ENCODE results near the gene CD47.

Gene CD47

DNA sequence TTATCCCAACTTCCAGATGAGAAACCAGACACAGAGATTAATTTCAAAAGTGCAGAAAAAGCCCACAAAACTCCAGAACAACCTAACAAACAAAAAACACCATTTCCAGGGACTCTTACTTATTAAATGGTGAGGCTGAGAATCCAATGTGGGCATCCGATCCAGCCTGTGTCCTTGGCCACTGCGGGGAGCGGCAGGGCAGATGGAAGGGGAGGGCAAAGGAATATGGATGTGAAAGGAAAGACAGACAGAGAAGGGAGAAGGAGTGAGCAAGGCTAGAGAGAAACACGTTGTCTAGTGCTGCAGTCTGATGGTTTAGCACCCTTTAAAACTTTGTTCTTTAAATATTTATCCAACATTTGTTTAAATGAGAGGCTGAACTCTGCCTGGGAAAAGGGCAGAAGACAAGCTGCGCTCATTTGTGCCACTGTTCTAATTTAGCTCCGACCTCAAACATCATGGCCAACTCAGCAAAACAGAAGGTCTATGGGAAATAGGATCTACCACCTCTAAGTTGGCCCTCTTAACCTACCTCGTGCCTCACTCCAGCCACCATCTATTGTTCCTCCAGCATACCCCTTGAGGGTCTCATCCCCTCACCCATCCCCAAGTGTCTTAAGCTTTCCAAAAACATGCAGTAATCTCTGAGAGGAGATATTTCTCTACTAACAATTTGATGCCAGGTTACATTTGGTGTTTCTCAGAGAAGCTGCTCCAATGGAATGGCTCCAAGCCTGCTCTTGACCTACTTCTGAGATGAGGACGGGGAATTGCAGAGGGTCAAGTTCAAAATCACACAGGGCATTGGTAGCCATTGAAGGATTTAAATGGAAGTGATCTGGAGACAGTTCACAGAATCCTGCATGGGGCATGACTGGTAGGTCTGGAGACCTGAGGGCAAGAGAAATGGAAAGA is 77.4 kb downstream of the CD47 start:
- no peak for DNase-seq

DNA sequence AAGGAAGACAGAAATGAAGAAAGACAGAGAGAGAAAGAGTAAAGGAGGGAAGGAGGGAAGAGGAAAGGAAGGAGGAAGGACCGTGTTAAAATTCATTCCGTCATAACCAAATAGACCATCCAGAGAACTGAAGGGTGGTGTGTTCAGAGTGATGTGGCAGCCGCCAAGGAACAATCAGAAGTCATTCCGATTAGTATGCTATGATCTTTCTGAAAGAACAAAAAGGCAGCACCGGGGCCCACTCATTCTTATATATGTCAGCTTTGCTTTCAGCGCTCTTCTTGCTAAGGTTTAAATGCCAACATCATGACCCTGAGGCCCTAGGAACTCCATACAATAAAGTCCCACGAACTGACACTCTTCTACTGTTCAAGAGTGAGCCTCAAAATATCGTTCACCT is 78.5 kb downstream of the CD47 start:
- no peak for DNase-seq

DNA sequence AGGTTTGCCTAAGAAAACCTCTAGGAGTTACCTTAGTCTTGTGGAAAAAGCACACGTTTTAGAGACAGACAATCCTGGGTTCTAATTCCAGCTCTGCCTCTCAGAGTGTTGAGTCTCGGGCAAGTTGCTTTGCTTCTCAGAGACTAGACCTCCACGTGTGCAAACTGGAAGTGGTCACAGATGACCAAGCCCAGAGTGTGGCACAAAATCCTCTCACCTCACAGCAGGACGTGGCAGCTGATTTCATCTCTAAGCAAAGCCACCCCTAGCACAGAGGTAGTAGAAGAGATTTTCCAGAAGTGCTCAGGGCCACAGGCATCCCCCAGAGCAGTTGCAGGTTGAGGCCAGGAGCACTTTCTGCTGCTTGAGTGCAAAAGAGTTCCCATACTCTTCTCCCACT is 79.2 kb downstream of the CD47 start:
- no peak for DNase-seq

DNA sequence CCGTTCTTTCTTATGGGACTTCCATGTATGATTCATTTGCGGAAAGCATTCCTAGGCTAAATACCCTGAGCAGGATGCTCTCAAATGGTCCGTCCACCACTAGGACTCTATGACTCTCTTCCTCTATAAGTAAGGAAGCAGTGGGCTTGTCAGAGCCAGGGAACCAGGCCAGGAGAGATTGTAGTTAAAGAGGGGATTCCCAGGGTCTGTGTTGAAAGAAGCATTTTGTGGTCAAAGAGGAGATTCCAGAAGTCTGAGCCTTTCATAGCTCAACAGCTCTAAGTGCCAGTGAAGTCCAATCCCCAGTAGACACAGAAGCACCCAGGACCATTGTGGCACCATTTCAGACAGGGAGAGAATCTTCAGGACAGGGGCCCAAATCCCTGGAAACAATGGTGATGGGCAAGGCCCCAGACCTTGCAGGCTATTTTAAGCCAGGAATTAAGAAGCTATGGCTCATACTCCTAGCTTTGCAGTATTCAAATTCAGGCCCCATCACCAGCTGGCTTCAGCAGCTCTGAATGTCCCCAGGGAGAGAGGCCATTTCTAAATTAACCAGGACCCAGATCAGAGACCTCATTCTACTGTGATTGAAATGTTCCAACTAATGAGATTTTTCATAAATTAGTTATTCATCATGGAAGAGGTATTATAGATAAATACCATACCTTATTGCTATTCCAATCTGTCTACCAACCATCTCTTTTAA is 81.7 kb downstream of the CD47 start:
- DNase-seq = no peak

DNA sequence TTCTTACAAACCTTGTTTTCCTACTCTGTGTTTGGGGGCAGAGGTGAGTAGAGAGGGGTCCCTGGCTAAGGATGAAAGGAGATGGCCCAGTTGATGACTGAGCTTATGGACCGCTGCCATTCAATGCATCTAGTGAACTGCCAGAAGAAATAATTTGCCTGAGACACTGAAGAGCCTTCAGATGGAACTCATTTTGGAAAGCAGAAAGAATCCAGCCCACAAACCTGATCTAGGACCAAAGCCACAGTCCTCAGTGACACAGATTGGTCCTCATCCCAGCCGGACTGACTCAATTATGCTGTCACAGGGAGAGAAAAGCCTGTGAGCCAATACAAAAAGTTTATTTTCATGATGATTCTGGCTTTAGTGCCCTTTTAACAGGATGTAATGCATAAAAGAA is 82.7 kb downstream of the CD47 start:
- DNase-seq = no peak

DNA sequence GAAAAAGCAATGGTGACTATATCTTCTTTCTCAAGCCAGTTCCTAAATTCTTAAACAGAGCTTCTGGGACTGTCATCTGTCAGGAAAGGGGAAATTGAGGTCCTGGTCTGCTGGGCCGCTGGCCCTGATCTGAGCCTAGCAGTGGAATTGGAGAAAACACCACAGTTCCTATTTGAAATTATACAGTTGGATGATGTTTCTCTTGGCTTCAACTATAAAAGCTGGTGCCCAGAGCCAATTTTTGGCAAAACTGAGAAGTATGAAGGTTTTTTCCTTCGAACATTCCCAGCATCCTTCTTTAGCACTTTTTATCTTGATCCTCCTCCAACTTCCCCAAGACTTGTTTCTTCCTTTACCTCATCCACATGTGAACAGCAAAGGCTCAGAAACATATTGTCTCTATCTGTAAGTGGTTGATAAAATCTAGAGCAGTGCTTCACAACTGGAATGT is 83.9 kb downstream of the CD47 start:
- no peak for DNase-seq

DNA sequence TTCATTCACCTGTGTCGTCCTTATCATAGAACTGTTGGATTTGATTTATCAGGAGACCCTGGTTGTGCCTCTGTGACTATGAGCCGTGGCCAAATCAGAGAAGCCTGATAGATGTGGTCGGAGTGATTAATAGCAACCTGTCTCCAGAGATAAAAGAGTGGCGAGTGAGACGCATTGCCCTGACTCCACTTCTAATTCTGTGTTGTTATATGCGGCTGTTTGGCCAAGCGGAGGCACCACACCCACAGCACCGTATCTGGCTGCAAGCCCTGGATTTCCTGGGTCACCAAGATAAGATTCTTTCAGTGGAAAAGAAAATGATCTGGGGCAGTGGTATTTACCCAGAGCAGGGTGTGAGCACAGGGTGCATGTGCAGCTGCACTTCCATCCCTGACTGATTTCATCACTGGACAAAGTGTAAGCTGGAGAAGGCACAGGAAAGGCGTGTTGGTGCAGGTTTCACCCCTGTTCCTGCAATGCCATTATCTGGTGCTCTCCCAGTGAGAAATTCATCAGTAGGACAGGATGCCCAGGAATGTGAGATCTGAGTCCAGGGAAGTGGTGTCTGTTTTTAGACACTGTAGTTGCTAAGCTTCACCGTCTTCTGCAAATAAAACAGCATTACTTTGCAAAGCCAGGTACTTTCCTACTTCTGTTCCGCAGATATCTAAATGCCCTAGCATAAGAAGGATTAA is 84.6 kb downstream of the CD47 start:
- no peak for DNase-seq

DNA sequence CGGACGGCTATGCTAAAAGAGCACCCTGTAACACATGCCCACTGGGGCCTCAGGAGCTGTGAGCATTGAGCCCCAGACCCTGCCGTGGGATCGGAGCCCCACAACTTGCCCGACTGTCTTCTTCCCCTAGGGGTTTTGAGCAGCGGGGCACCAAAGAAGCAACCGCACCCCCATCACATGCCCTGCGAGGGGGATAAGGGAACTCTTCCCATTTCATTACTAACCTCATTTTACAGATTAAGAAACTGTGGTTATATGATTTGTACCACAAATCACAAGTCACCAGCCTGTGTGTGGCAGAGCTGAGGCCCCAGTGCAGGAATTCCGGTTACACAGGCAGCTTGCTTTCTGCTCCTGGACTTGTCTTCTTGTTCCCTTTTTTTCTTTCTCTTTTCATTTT is 86.2 kb downstream of the CD47 start:
- no peak for DNase-seq

DNA sequence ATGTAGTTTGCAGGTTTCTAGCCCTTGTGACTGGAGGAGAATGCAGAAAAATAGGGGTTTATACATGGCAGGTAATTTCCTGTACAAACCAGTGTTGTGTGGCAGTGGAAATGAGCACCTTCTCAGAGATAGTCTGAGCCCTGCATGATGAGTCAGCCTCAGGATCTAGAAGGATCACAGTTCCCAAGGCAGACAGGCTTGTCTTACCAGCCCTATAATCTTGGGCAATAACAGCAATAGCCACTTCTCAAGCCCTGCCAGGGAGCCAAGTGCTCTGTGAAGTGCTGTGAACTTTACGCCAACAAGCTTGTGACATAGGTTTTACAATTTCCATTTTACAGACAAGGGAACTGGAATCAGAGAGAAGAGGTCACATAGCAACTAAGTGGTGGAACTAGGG is 89.4 kb downstream of the CD47 start:
- no peak for DNase-seq

DNA sequence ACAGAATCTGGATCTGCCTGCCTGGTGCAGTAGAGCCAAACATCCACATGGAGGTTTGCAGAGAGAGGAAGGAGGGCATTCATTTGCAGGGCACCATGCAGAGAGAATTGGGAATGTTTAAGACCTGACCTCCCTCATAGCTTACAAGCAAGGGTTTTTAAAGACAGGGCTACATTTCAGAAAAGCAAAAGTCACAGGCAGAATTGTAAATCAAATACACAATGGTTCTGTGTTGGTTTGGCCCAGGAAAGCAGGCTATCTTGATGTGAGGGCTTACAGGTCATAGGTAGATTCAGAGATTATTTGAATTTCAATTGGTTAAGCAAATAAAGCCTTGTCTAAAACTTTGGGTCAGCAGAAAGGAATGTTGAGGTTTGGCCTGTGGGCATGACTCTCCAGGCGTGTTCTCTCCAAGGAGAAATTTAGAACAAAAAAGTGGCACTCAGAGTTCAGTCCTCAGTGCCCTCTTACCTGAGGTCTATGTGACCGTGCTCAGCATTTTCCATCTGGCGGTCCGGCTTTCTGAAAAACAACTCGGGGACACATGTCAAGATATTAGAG is 91.5 kb downstream of the CD47 start:
- DNase-seq = no peak

DNA sequence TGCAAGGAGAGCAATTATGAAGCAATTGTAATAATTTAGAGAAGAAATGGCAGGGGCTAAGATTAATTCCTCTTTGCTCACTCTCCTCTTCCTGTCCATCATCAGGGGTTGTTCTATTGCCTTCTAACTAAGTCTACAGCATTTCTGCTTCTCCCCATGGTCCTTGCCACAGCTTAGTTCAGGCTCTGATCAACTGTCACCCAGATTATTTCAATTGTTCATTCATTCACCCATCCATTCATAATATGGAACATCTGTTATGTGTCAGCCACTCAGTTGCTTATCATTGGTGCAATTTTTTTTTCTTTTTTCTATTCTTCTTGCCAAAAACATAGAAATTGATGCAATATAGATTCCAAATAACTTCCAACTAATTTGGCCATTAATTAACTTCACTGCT is 93.2 kb downstream of the CD47 start:
- no peak for DNase-seq

DNA sequence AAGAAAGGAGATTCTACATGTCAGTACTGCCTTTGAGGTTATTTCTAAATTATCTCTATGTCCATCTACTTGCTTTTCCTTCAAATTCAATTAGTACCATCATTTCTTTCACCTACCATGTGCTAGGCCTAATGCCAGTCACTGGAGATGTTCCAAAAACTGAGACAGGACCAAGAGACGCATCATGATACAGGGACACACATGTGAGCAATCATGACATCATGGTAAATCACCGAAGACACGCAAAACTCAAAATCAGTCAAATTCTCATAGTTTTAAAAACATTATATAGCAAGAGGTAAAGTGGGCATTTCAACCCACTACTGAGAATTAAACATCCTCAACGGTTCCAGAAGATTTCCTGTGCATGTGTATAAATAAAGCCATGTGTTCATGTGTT is 95.0 kb downstream of the CD47 start:
- DNase-seq = no peak

DNA sequence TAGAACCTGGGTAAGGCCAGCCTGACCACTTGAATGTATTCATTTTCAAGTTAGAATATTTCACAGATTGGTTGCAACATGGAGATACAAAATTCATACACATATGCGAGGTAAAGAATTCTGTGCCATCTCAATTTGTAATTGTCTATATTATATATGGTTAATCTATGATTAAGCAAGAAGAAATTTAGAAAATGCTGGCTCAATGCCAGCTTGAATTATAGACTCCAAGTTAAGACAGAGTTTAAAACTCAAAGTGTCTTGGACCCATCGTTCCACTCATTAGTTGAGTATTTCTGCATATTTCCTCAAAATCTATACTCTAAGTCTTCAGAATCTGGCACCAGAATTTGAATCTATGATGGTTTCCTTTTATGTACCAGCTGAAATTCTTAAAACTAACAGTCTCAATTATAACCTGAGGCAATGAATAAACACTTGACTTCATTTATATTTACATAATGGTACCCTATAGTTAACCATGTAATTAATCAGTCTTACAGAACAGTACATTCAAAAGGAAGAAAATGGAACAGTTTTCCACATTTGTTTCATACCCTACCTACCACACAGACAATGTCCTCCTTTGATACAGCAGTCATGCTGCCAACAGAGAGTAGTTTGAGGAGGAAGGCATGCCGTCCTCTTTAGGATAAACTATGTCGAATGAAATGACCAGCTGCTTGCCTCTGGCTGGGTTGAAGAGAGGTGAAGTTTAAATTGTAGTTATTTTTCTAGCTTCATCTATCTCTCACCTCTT is 95.7 kb downstream of the CD47 start:
- DNase-seq = no peak

DNA sequence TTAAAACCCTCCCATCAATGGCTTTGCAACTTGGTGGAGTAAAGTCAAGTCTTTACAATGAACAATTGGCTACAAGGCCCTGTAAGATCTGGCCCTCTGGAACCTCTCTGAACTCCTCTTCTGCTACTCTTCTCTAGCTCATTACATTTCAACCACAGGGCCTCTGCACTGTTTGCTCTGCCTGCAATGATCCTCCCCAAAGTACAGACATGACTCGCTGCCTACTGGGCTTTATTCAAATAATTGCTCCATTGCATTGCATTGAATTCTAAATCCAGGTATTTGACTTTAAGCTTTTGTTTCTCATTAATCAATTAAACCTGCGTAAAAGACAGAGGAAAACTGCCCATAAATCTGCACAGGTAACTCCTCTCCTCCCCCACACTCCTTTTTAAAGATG is 96.7 kb downstream of the CD47 start:
- no peak for DNase-seq

DNA sequence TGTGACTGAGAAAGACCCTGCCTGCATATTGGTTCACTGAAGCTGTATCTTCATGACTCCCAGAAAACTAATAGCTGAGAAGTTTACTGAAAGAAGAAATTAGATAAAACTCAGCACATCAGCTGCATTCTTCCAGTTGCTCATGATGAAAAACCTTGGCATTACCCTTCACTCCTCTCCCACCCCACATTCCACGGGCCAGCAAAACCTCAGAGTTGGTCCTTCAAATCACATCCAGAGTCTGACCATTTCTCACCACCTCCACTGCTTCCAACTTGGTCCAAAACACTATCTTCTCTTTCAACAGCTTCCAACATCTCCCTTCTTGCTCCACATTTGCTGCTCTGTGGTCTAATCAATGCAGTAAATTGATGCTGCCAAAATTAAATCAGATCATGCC is 97.1 kb downstream of the CD47 start:
- DNase-seq = no peak

Data from T-helper 2 cell (primary cell).